Measurements from ENCODE around the gene TRUB1. TPM values are rescaled to one million over a fixed set of nuclear protein-coding genes. Genes with fewer than 3 reads are reported as not detected.

Gene TRUB1
- total RNA-seq, 4 donors from 2014 or later, result 11.8 to 16.8 (median 15.2) TPM

GRCh38 chr10:114922003-114922402 is 16.0 kb upstream of the TRUB1 start:
- peaks cover 4% of the 10 kb centered on the region for H3K27me3 ChIP-seq
- TF ChIP-seq POLR2AphosphoS5 (IDR thresholded peaks at IDR 0.05) (no peak), EP300 (IDR thresholded peaks at IDR 0.05) (no peak), POLR2A (IDR thresholded peaks at IDR 0.05) (no peak), CTCF (IDR thresholded peaks at IDR 0.05) (no peak)
- H3K4me1 ChIP-seq, result no peaks in the 10 kb centered on the region
- no peaks in the 10 kb centered on the region for H3K9me3 ChIP-seq
- H3K36me3 ChIP-seq, result no peaks in the 10 kb centered on the region
- 51 to 59% methylated on average over 4 of the region's 4 CpGs for WGBS, 2 donors (ENCODE audit: low coverage in 1 of 2)
- no peak overlapping the region for H3K27ac ChIP-seq
- no peak for ATAC-seq
- H3K4me3 ChIP-seq, result no peak overlapping the region

- Histone ChIP-seq H3K36me3 (no peaks in the 10 kb centered on the region), H3K4me3 (no peak overlapping the region), H3K4me1 (no peaks in the 10 kb centered on the region), H3K27me3 (peaks cover 4% of the 10 kb centered on the region), H3K9me3 (no peaks in the 10 kb centered on the region), H3K27ac (no peak overlapping the region)
- ATAC-seq, result no peak
- TF ChIP-seq POLR2AphosphoS5 (IDR thresholded peaks at IDR 0.05), result no peak
- TF ChIP-seq CTCF (IDR thresholded peaks at IDR 0.05), result no peak
- no peak for TF ChIP-seq POLR2A (IDR thresholded peaks at IDR 0.05)
- no peak for TF ChIP-seq EP300 (IDR thresholded peaks at IDR 0.05)
- 80 to 86% methylated on average over 1 to 2 of the region's 2 CpGs for WGBS, 2 donors (ENCODE audit: low coverage in 1 of 2)
Measured at GRCh38 chr10:114923551-114923950, 14.4 kb upstream of the TRUB1 start.

- TF ChIP-seq POLR2AphosphoS5 (IDR thresholded peaks at IDR 0.05), result no peak
- no peak for TF ChIP-seq EP300 (IDR thresholded peaks at IDR 0.05)
- no peak for TF ChIP-seq POLR2A (IDR thresholded peaks at IDR 0.05)
- no peak for TF ChIP-seq CTCF (IDR thresholded peaks at IDR 0.05)
- no peak overlapping the region for H3K4me3 ChIP-seq
- 54 to 75% methylated on average over 2 of the region's 3 CpGs for WGBS, 2 donors (ENCODE audit: low coverage in 1 of 2)
- H3K36me3 ChIP-seq, result no peaks in the 10 kb centered on the region
- H3K27me3 ChIP-seq, result peaks cover 4% of the 10 kb centered on the region
- no peaks in the 10 kb centered on the region for H3K4me1 ChIP-seq
- H3K27ac ChIP-seq, result no peak overlapping the region
- ATAC-seq, result no peak
- H3K9me3 ChIP-seq, result no peaks in the 10 kb centered on the region
Measured at GRCh38 chr10:114925587-114926586, 12.1 kb upstream of the TRUB1 start.

- peaks cover 4% of the 10 kb centered on the region for H3K27me3 ChIP-seq
- H3K36me3 ChIP-seq, result no peaks in the 10 kb centered on the region
- TF ChIP-seq POLR2A (IDR thresholded peaks at IDR 0.05) (no peak), CTCF (IDR thresholded peaks at IDR 0.05) (no peak), EP300 (IDR thresholded peaks at IDR 0.05) (no peak), POLR2AphosphoS5 (IDR thresholded peaks at IDR 0.05) (no peak)
- H3K9me3 ChIP-seq, result no peaks in the 10 kb centered on the region
- no peaks in the 10 kb centered on the region for H3K4me1 ChIP-seq
- no peak overlapping the region for H3K27ac ChIP-seq
- no peak for ATAC-seq
- no peak overlapping the region for H3K4me3 ChIP-seq
- 18 to 40% methylated on average over 1 to 2 of the region's 2 CpGs for WGBS, 2 donors (ENCODE audit: low coverage in 1 of 2)
Measured at GRCh38 chr10:114928818-114929217, 9.2 kb upstream of the TRUB1 start.

- Histone ChIP-seq H3K36me3 (no peaks in the 10 kb centered on the region), H3K27me3 (peaks cover 4% of the 10 kb centered on the region), H3K4me1 (no peaks in the 10 kb centered on the region), H3K9me3 (no peaks in the 10 kb centered on the region), H3K4me3 (no peak overlapping the region), H3K27ac (no peak overlapping the region)
- TF ChIP-seq POLR2A (IDR thresholded peaks at IDR 0.05), result no peak
- no peak for TF ChIP-seq POLR2AphosphoS5 (IDR thresholded peaks at IDR 0.05)
- TF ChIP-seq CTCF (IDR thresholded peaks at IDR 0.05), result no peak
- TF ChIP-seq EP300 (IDR thresholded peaks at IDR 0.05), result no peak
- no peak for ATAC-seq
- 54 to 66% methylated on average over 2 to 4 of the region's 4 CpGs for WGBS, 2 donors (ENCODE audit: low coverage in 1 of 2)
Measured at GRCh38 chr10:114930320-114930719, 7.7 kb upstream of the TRUB1 start.

Data from gastroesophageal sphincter (tissue), 4 donors.